Spleen (tissue), 11 donors: ENCODE data around the gene ASTN1. TPM values are rescaled to one million over a fixed set of nuclear protein-coding genes. Genes with fewer than 3 reads are reported as not detected.

Source experiments
- DNase-seq: peaks from one replicate; pipeline ENCODE4 v3.0.0-alpha.2; 2020
- H3K27ac ChIP-seq, 8 donors: fragments of 200-600 bp; sonication (generic) in 7 of 8; 1 replicate in 4 of 8; 2 replicates in 4 of 8; pipeline versions ENCODE4 v1.5.0 to v1.8.0; 2016 to 2021; ENCODE audit warnings: inconsistent platforms in 4 of 8, mild to moderate bottlenecking in 4 of 8, moderate library complexity in 1 of 8
- H3K27me3 ChIP-seq, 7 donors: fragments of 200-600 bp; sonication (generic) in 6 of 7; replicated peaks in 1 of 7; 1 replicate in 4 of 7; 2 replicates in 3 of 7; pipeline versions ENCODE4 v1.5.0 to v1.8.0; 2016 to 2021; ENCODE audit warnings: inconsistent platforms in 3 of 7, mild to moderate bottlenecking in 1 of 7
- H3K36me3 ChIP-seq, 6 donors: fragments of 200-600 bp; sonication (generic) in 5 of 6; 1 replicate in 4 of 6; 2 replicates in 2 of 6; pipeline versions ENCODE4 v1.5.0 to v1.8.0; 2016 to 2021; ENCODE audit warnings: inconsistent platforms in 2 of 6
- H3K4me1 ChIP-seq, 6 donors: fragments of 200-600 bp; sonication (generic) in 5 of 6; 1 replicate in 3 of 6; 2 replicates in 3 of 6; pipeline versions ENCODE4 v1.5.0 to v1.8.0; 2016 to 2021; ENCODE audit warnings: inconsistent platforms in 3 of 6
- H3K4me3 ChIP-seq, 8 donors: fragments of 200-600 bp; sonication (generic) in 7 of 8; 1 replicate in 4 of 8; 2 replicates in 4 of 8; pipeline versions ENCODE4 v1.5.0 to v1.8.0; 2016 to 2021; ENCODE audit warnings: inconsistent platforms in 4 of 8, mild to moderate bottlenecking in 4 of 8, moderate library complexity in 2 of 8
- H3K9me3 ChIP-seq, 8 donors: fragments of 200-600 bp; sonication (generic) in 7 of 8; 1 replicate in 4 of 8; 2 replicates in 4 of 8; pipeline versions ENCODE4 v1.5.0 to v1.8.0; 2016 to 2021; ENCODE audit warnings: inconsistent platforms in 4 of 8
- POLR2A ChIP-seq, 3 donors: fragments of 450-650 bp; IDR thresholded peaks; one replicate each; pipeline ENCODE4 v1.5.1; 2017; ENCODE audit warnings: antibody characterized with exemption in 3 of 3, mild to moderate bottlenecking in 1 of 3
- POLR2AphosphoS5 ChIP-seq, 3 donors: sonication (generic); formaldehyde crosslinking; IDR thresholded peaks; one replicate each; pipeline ENCODE4 v1.5.1; 2017; ENCODE audit warnings: antibody characterized with exemption in 3 of 3
- WGBS, 5 donors: extraction: QIAGEN DNeasy Blood & Tissue Kit in 3 of 5; methylation state at CpG; one replicate each; pipeline versions ENCODE4 v1.1.5 to v1.1.7; 2013 to 2018; 5-methylcytosine and 5-hydroxymethylcytosine counted together
- intact Hi-C: fragments of 100-400 bp; cut with DNase I; formaldehyde crosslinking; loops from one replicate; pipeline ENCODE4 v1.15.0; 2023; ENCODE audit warnings: low total_unique reads
- polyA plus RNA-seq, 3 donors: library from polyadenylated mRNA; stranded (reverse); fragments of 200-250 nt; gene quantifications; one replicate each; pipeline ENCODE4 v1.2.1, GENCODE V29; 2013
- total RNA-seq, 7 donors: library from RNA; depleted of rRNA in 3 of 7; stranded (reverse); fragments of >200 nt in 3 of 7; fragmentation: NEBNext Ultra II Directional in 4 of 7; extraction: Animal tissue kit (Norgen Biotek cat#: 25700) in 4 of 7; gene quantifications; one replicate each; pipeline versions ENCODE4 v1.1.0 to v1.2.1, GENCODE V29; 2016 to 2021
- TF ChIP-seq, protein P1 (sequence below), 11 experiments: fragments of 200-600 bp in 7 of 11; fragments of 450-650 bp in 4 of 11; sonication (generic) in 4 of 11; IDR thresholded peaks in 8 of 11; conservative IDR thresholded peaks in 3 of 11; 1 replicate in 7 of 11; 2 replicates in 4 of 11; pipeline versions ENCODE4 v1.4.0 to v1.8.0; 2016 to 2021; ENCODE audit warnings: antibody characterized with exemption in 11 of 11, inconsistent platforms in 4 of 11, mild to moderate bottlenecking in 1 of 11
- donor health status: healthy with polysubstance abuse.
- donor health status: DM: no; HTN: no; CAD: no; lungs with moderate emphysema.
- donor health status: DM: no; HTN: no; CAD: no.
- donor health status: Bipolar disorder and iron deficiency.
- donor health status: healthy.
- donor health status: DM: no; HTN: no; CAD: no.
- donor health status: DM: yes; HTN: yes; CAD: no.

ASTN1 gene
- total and polyA plus RNA-seq, 10 donors: 0.56 to 7.5 (median 4.2) TPM

GRCh38 chr1:176866011-176866714 lies 298.3 kb downstream of the ASTN1 start:
- 71 to 97% (median 84%) methylated on average over 1 of the region's 1 CpG for WGBS, 5 donors
- Histone ChIP-seq H3K4me3 (no peak overlapping the region), H3K9me3 (no peaks in the 10 kb centered on the region), H3K27ac (no peak overlapping the region), H3K36me3 (no peaks in the 10 kb centered on the region), H3K27me3 (no peaks in the 10 kb centered on the region), H3K4me1 (no peaks in the 10 kb centered on the region)
- DNase-seq: no peak
- intact Hi-C loops: no loop called here
- TF ChIP-seq POLR2A (IDR thresholded peaks at IDR 0.05): no peak
- TF ChIP-seq POLR2AphosphoS5 (IDR thresholded peaks at IDR 0.05): no peak
- TF ChIP-seq, protein P1, sequence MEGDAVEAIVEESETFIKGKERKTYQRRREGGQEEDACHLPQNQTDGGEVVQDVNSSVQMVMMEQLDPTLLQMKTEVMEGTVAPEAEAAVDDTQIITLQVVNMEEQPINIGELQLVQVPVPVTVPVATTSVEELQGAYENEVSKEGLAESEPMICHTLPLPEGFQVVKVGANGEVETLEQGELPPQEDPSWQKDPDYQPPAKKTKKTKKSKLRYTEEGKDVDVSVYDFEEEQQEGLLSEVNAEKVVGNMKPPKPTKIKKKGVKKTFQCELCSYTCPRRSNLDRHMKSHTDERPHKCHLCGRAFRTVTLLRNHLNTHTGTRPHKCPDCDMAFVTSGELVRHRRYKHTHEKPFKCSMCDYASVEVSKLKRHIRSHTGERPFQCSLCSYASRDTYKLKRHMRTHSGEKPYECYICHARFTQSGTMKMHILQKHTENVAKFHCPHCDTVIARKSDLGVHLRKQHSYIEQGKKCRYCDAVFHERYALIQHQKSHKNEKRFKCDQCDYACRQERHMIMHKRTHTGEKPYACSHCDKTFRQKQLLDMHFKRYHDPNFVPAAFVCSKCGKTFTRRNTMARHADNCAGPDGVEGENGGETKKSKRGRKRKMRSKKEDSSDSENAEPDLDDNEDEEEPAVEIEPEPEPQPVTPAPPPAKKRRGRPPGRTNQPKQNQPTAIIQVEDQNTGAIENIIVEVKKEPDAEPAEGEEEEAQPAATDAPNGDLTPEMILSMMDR (IDR thresholded peaks at IDR 0.05 in 8 of 11, conservative IDR thresholded peaks at IDR 0.05 in 3 of 11): no peak

GRCh38 chr1:176864211-176864610 lies 300.3 kb downstream of the ASTN1 start:
- intact Hi-C loops: no loop called here

GRCh38 chr1:176863613-176864012 lies 300.9 kb downstream of the ASTN1 start:
- no peak for TF ChIP-seq POLR2AphosphoS5 (IDR thresholded peaks at IDR 0.05)
- TF ChIP-seq POLR2A (IDR thresholded peaks at IDR 0.05): no peak
- TF ChIP-seq, protein P1 (IDR thresholded peaks at IDR 0.05 in 8 of 11, conservative IDR thresholded peaks at IDR 0.05 in 3 of 11): no peak
- H3K36me3 ChIP-seq: no peaks in the 10 kb centered on the region
- 70 to 89% (median 77%) methylated on average over 4 of the region's 4 CpGs for WGBS, 5 donors
- H3K9me3 ChIP-seq: no peaks in the 10 kb centered on the region
- no peak overlapping the region for H3K27ac ChIP-seq
- intact Hi-C loops: no loop called here
- no peak overlapping the region for H3K4me3 ChIP-seq
- no peaks in the 10 kb centered on the region for H3K27me3 ChIP-seq
- no peaks in the 10 kb centered on the region for H3K4me1 ChIP-seq
- DNase-seq: no peak

More at GRCh38 chr1:176864211-176864610, 300.3 kb downstream of the ASTN1 start:
- 84 to 97% (median 92%) methylated on average over 9 of the region's 9 CpGs for WGBS, 5 donors
- DNase-seq: no peak
- no peaks in the 10 kb centered on the region for H3K27me3 ChIP-seq
- H3K4me1 ChIP-seq: no peaks in the 10 kb centered on the region
- H3K27ac ChIP-seq: no peak overlapping the region
- no peaks in the 10 kb centered on the region for H3K36me3 ChIP-seq
- H3K9me3 ChIP-seq: no peaks in the 10 kb centered on the region
- no peak overlapping the region for H3K4me3 ChIP-seq
- TF ChIP-seq POLR2AphosphoS5 (IDR thresholded peaks at IDR 0.05) (no peak), POLR2A (IDR thresholded peaks at IDR 0.05) (no peak)
- TF ChIP-seq, protein P1 (IDR thresholded peaks at IDR 0.05 in 8 of 11, conservative IDR thresholded peaks at IDR 0.05 in 3 of 11): no peak

DNA sequence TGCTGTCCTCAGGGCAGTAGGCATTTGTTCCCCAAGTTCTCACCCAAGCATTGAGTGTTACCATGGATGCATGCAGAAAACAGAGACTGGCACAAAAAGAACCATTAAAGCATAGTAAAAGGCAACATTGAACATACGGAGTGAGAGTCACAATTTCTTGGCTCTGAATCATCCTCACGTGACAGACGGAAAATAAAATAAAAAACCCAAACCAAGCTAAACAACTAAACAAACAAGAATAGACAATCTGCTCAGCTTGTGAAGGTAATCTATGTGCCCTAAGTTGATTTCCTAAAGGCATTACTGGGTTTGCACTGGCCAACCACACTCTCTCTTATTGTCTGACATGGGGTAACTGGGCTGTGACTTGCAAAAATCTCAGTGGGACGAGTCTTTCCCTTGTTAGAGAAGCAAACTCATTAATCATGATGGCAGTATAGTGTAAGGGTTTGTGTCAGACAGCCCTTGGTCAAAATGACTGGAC lies 306.0 kb downstream of the ASTN1 start:
- Histone ChIP-seq H3K4me1 (no peaks in the 10 kb centered on the region), H3K9me3 (no peaks in the 10 kb centered on the region), H3K27ac (no peak overlapping the region), H3K36me3 (no peaks in the 10 kb centered on the region), H3K27me3 (no peaks in the 10 kb centered on the region), H3K4me3 (no peak overlapping the region)
- intact Hi-C loops: no loop called here
- no peak for DNase-seq
- WGBS, 5 donors: 64 to 71% (median 66%) methylated on average over 4 of the region's 4 CpGs
- TF ChIP-seq, protein P1 (IDR thresholded peaks at IDR 0.05 in 8 of 11, conservative IDR thresholded peaks at IDR 0.05 in 3 of 11): no peak
- no peak for TF ChIP-seq POLR2AphosphoS5 (IDR thresholded peaks at IDR 0.05)
- TF ChIP-seq POLR2A (IDR thresholded peaks at IDR 0.05): no peak
